CD4-positive, alpha-beta memory T cell (primary cell): Measurements from ENCODE around the gene FIBCD1. TPM values are rescaled to one million over a fixed set of nuclear protein-coding genes. Genes with fewer than 3 reads are reported as not detected.

ENCODE experiments used
- CTCF ChIA-PET: fragments of 350-600 bp; sonication (Branson Sonifier 250); formaldehyde crosslinking; loops from one replicate; lab custom pipeline; 2021; ENCODE audit warnings: inconsistent platforms; ENCODE audit not compliant: partially characterized antibody; lab: Charles Lee
- POLR2A ChIA-PET: fragments of 350-600 bp; sonication (Branson Sonifier 250); formaldehyde crosslinking; loops from one replicate; lab custom pipeline; 2021; ENCODE audit not compliant: partially characterized antibody; lab: Charles Lee
- DNase-seq, 5 donors: peaks; one replicate each; pipeline versions ENCODE4 v3.0.0 to v3.0.0-alpha.2; 2020 to 2022; ENCODE audit warnings: mixed read lengths in 1 of 5
- H3K27ac ChIP-seq: one replicate; pipeline ENCODE4 v1.7.0; 2013; ENCODE audit warnings: low read depth, low read length
- H3K27me3 ChIP-seq: 2 replicates; pipeline ENCODE4 v1.7.0; 2013; ENCODE audit warnings: mild to moderate bottlenecking, low read length, moderate library complexity; ENCODE audit not compliant: insufficient read depth
- H3K36me3 ChIP-seq: 2 replicates; pipeline ENCODE4 v1.7.0; 2013; ENCODE audit warnings: mild to moderate bottlenecking, low read length, moderate library complexity; ENCODE audit not compliant: insufficient read depth
- H3K4me1 ChIP-seq: 2 replicates; pipeline ENCODE4 v1.7.0; 2013; ENCODE audit warnings: mild to moderate bottlenecking, low read length, moderate library complexity; ENCODE audit not compliant: insufficient read depth
- H3K4me3 ChIP-seq, 2 donors: one replicate each; pipeline ENCODE4 v1.7.0; 2013; ENCODE audit warnings: low read length in 2 of 2, mild to moderate bottlenecking in 1 of 2
- H3K9me3 ChIP-seq, 2 donors: one replicate each; pipeline ENCODE4 v1.7.0; 2013; ENCODE audit warnings: low read length in 2 of 2, control low read depth in 1 of 2; ENCODE audit not compliant: control insufficient read depth in 1 of 2
- H3K27ac Mint-ChIP-seq, 7 donors: one replicate each; pipeline ENCODE4 v1.8.0; 2020 to 2021; ENCODE audit warnings: mixed read lengths in 7 of 7, mild to moderate bottlenecking in 6 of 7, inconsistent platforms in 3 of 7, moderate library complexity in 3 of 7
- H3K27me3 Mint-ChIP-seq, 2 donors: one replicate each; pipeline ENCODE4 v1.8.0; 2020 to 2021; ENCODE audit warnings: mixed read lengths in 2 of 2
- H3K36me3 Mint-ChIP-seq, 2 donors: one replicate each; pipeline ENCODE4 v1.8.0; 2020 to 2021; ENCODE audit warnings: mixed read lengths in 2 of 2, inconsistent platforms in 1 of 2, mild to moderate bottlenecking in 1 of 2
- H3K4me1 Mint-ChIP-seq, 4 donors: one replicate each; pipeline ENCODE4 v1.8.0; 2020 to 2021; ENCODE audit warnings: mixed read lengths in 4 of 4, mild to moderate bottlenecking in 1 of 4
- H3K4me3 Mint-ChIP-seq, 8 donors: one replicate each; pipeline ENCODE4 v1.8.0; 2020 to 2021; ENCODE audit warnings: mixed read lengths in 8 of 8, mild to moderate bottlenecking in 7 of 8, moderate library complexity in 6 of 8, inconsistent platforms in 3 of 8
- H3K9me3 Mint-ChIP-seq, 8 donors: one replicate each; pipeline ENCODE4 v1.8.0; 2020 to 2021; ENCODE audit warnings: mixed read lengths in 8 of 8, mild to moderate bottlenecking in 5 of 8, inconsistent platforms in 3 of 8, moderate library complexity in 1 of 8
- intact Hi-C: fragments of 100-400 bp; cut with micrococcal nuclease; formaldehyde crosslinking; loops from one replicate; pipeline ENCODE4 v1.15.1; 2023
- polyA plus RNA-seq, 2 donors: library from polyadenylated mRNA; unstranded; fragments of 300-500 nt; fragmentation: Illumina TruSeq; gene quantifications; one replicate each; pipeline ENCODE4 v1.2.3, GENCODE V29; 2021
- total RNA-seq, 2 experiments: library from RNA; stranded (reverse); gene quantifications; one replicate each; pipeline ENCODE4 v1.2.3, GENCODE V29; 2021

Gene FIBCD1
- total and polyA plus RNA-seq, 4 experiments from 2014 or later = not detected

DNA sequence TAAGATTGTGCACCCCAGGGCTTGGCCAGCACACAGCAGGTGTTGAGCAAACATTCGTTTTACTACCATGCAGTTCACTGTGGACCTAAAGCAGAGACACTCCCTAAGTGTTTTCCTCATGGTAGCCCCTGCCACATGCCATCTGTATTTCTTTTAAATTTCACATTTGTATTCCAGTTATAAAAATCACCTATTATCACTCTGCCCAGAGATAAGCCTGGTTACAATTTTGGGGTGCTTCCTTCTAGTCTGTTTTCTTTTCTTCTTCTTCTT is 10.9 kb upstream of the FIBCD1 start:
- POLR2A ChIA-PET = no interaction called here
- no peak overlapping the region for H3K27ac Mint-ChIP-seq

DNA sequence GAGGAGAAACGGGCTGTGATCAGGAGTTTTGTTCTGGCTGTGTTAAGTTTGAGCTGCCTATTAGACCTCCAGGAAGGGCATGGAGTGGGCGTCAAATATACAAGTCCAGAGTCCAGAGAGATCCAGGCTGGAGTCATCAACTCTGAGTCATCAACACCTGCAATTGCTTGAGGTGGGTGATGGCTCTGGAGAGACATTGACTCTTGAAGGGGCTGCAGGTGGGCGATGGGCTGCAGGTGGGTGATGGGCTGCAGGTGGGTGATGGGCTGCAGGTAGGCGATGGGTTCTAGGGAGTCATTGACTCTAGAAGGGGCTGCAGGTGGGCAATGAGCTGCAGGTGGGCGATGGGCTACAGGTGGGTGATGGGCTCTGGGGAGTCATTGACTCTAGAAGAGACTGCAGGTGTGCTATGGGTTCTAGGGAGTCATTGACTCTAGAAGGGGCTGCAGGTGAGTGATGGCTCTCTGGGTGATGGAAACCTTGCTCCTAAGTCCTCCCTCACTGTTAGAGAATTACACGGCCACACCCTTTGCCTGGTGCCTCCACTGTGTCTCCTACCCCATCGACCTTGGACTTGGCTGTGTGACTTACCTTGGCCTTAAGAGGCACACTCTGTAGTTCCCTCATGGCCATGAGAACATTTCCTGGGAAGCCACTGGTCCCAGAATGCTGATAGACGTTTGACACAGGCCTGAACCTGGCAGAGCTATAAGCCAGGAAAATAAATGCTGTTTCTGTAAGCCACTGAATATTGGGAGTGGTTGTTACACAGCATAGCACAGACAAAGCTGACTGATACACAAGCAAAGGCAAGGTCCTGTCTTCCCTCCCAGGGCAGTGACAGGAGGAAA is 10.4 kb upstream of the FIBCD1 start:
- Mint-ChIP-seq H3K4me1 (no peaks in the 10 kb centered on the region), H3K4me3 (no peak overlapping the region), H3K36me3 (no peaks in the 10 kb centered on the region), H3K27me3 (peaks cover 19 to 37% of the 10 kb centered on the region in 2 donors), H3K9me3 (peaks cover 0 to 15% (median 3%) of the 10 kb centered on the region in 8 donors), H3K27ac (no peak overlapping the region)
- POLR2A ChIA-PET = no interaction called here
- H3K4me3 ChIP-seq = no peak overlapping the region
- H3K27ac ChIP-seq = no peak overlapping the region
- CTCF ChIA-PET = no interaction called here
- no peaks in the 10 kb centered on the region for H3K9me3 ChIP-seq
- no peaks in the 10 kb centered on the region for H3K27me3 ChIP-seq
- intact Hi-C loops = no loop called here
- H3K36me3 ChIP-seq = no peaks in the 10 kb centered on the region
- no peaks in the 10 kb centered on the region for H3K4me1 ChIP-seq
- DNase-seq = no peak

More for the DNA sequence above, 10.9 kb upstream of the FIBCD1 start:
- DNase-seq = no peak
- Histone ChIP-seq H3K27me3 (no peaks in the 10 kb centered on the region), H3K4me1 (no peaks in the 10 kb centered on the region), H3K27ac (no peak overlapping the region), H3K36me3 (no peaks in the 10 kb centered on the region), H3K9me3 (no peaks in the 10 kb centered on the region), H3K4me3 (no peak overlapping the region)
- Mint-ChIP-seq H3K27me3 (peaks cover 18 to 36% of the 10 kb centered on the region in 2 donors), H3K4me3 (no peak overlapping the region), H3K9me3 (peaks cover 0 to 15% (median 3%) of the 10 kb centered on the region in 8 donors), H3K36me3 (no peaks in the 10 kb centered on the region), H3K4me1 (no peaks in the 10 kb centered on the region)
- intact Hi-C loops = no loop called here
- CTCF ChIA-PET = no interaction called here

DNA sequence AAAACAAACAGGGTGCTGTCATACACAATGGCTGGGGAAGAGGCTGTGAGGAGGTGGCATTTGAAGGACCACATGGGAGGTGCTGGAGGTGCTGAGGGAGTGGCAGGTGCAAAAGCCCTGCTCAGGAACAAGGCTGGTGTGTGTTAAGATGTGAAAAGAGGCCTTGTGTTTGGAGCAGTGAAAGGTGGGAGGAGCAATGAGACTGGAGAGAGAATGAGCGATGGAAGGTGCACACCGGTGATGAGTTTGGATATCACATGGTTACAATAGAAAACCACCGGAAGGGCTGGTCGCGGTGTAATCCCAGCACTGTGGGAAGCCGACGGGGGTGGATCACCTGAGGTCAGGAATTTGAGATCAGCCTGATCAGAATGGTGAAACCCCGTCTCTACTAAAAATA is 9.2 kb upstream of the FIBCD1 start:
- Histone ChIP-seq H3K9me3 (no peaks in the 10 kb centered on the region), H3K27ac (no peak overlapping the region), H3K4me3 (no peak overlapping the region), H3K27me3 (peaks cover 2% of the 10 kb centered on the region), H3K36me3 (no peaks in the 10 kb centered on the region), H3K4me1 (no peaks in the 10 kb centered on the region)
- peaks cover 19 to 41% of the 10 kb centered on the region in 2 donors for H3K27me3 Mint-ChIP-seq
- H3K4me3 Mint-ChIP-seq = no peak overlapping the region
- peaks cover 0 to 15% (median 3%) of the 10 kb centered on the region in 8 donors for H3K9me3 Mint-ChIP-seq
- no peak for DNase-seq
- ChIA-PET CTCF (no interaction called here), POLR2A (no interaction called here)
- intact Hi-C loops = no loop called here
- no peak overlapping the region for H3K27ac Mint-ChIP-seq
- no peaks in the 10 kb centered on the region for H3K4me1 Mint-ChIP-seq
- no peaks in the 10 kb centered on the region for H3K36me3 Mint-ChIP-seq

DNA sequence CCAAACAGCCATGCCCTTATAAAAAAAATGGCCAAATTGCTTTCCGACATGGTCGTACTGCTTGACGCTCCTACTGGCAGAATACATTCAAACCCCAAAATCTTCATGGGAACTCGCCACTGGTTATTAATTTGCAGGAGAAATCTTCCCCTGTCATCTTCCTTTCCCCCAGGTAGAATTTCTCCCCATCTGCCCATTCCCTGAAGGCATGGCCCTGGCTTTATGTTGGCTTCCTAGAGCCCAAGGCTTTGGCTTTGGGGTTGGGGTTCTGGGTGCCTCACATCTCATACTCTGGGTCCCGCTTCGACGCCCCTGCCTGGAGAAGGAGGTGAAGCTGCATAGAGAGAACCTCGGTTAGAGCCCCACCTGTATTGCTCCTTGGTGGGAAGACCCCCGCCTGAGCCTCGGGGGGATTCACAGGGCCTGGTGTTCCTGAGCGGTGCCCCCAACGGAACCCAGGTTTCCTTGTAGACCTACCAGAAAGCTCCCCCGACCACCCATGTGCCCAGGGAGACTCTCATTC is 8.6 kb upstream of the FIBCD1 start:
- Histone ChIP-seq H3K36me3 (no peaks in the 10 kb centered on the region), H3K27ac (no peak overlapping the region), H3K27me3 (peaks cover 6% of the 10 kb centered on the region), H3K9me3 (no peaks in the 10 kb centered on the region), H3K4me1 (no peaks in the 10 kb centered on the region), H3K4me3 (no peak overlapping the region)
- DNase-seq = no peak
- H3K27ac Mint-ChIP-seq = no peak overlapping the region
- intact Hi-C loops = no loop called here
- no peaks in the 10 kb centered on the region for H3K36me3 Mint-ChIP-seq
- peaks cover 0 to 15% (median 3%) of the 10 kb centered on the region in 8 donors for H3K9me3 Mint-ChIP-seq
- H3K27me3 Mint-ChIP-seq = peaks cover 19 to 42% of the 10 kb centered on the region in 2 donors
- POLR2A ChIA-PET = no interaction called here
- no peak overlapping the region for H3K4me3 Mint-ChIP-seq
- no peaks in the 10 kb centered on the region for H3K4me1 Mint-ChIP-seq
- CTCF ChIA-PET = no interaction called here

DNA sequence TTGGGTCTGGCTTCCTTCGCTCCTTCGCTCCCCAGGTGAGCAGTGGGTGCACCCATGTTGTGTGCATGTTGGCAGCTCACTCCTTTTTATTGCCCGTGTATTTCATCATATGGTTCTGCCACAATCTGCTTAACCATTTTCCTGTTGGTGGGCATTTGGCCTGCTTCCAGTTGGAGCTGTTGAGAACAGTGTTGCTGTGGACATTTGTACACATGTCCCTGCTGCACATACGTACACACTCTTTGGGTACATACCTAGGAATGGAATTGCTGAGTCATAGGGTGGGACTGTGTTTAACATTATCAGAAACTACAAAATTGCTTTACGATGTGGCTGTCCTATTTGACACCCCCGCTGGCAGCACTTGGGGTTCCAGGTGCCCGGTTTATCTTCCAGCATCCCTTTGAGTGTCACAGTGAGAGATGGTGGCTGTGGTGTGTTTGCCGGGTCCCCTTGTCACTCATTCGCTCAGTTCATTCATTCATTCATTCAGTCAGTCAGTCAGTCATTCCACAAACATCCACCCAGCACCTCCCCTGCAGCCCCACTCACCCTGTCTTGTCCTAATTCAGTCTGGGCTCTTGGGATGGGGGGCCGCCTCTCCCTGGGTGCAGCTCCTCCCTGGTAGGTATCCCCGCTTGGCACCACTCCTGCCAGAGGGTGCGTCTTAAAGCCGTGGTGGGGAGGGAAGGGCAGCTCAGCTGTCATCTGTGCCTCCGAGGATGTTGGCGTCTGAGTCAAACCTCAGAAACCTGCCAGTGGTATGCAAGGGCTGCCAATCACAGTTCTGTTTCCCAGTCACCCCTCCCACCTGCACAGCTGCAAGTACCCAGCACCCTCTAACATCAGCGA is 7.9 kb upstream of the FIBCD1 start:
- peaks cover 20 to 38% of the 10 kb centered on the region in 2 donors for H3K27me3 Mint-ChIP-seq
- Histone ChIP-seq H3K27ac (no peak overlapping the region), H3K9me3 (no peaks in the 10 kb centered on the region), H3K4me3 (no peak overlapping the region), H3K27me3 (peaks cover 6% of the 10 kb centered on the region), H3K36me3 (no peaks in the 10 kb centered on the region), H3K4me1 (no peaks in the 10 kb centered on the region)
- peaks cover 0 to 15% (median 2%) of the 10 kb centered on the region in 8 donors for H3K9me3 Mint-ChIP-seq
- no peak overlapping the region for H3K27ac Mint-ChIP-seq
- no peaks in the 10 kb centered on the region for H3K4me1 Mint-ChIP-seq
- CTCF ChIA-PET = no interaction called here
- no peak for DNase-seq
- intact Hi-C loops = no loop called here
- no peaks in the 10 kb centered on the region for H3K36me3 Mint-ChIP-seq
- no peak overlapping the region for H3K4me3 Mint-ChIP-seq
- POLR2A ChIA-PET = no interaction called here

DNA sequence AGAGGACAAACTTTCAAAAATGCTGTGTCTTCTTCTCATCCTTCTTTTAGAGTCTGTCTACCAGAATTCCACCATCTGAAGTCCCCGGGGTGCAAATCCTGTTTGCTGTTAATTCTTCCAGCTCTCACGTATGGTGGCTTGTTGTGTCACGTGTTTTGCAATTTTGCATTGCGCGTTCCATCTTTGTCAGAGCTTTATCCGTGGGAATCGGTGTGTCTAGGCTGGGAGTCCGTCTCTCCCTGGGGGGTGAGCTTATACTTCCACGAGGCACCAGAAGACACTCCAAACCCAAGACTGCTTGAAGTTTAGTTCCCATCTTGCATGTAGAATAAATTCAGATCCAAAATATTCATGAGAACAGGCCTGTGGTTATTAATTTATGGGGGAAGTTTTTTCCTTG is 6.1 kb upstream of the FIBCD1 start:
- Mint-ChIP-seq H3K4me1 (peaks cover 0 to 9% (median 6%) of the 10 kb centered on the region in 4 donors), H3K4me3 (no peak overlapping the region), H3K27me3 (peaks cover 29 to 46% of the 10 kb centered on the region in 2 donors), H3K27ac (no peak overlapping the region), H3K36me3 (no peaks in the 10 kb centered on the region), H3K9me3 (peaks cover 0 to 11% (median 1%) of the 10 kb centered on the region in 8 donors)
- H3K4me3 ChIP-seq = no peak overlapping the region
- H3K9me3 ChIP-seq = no peaks in the 10 kb centered on the region
- POLR2A ChIA-PET = no interaction called here
- CTCF ChIA-PET = interaction anchor here (1.1 kb wide), 1 partner anchor 244 kb away, joined by 3 read pairs; no protein-coding TSS in a partner anchor
- peaks cover 11% of the 10 kb centered on the region for H3K4me1 ChIP-seq
- H3K27me3 ChIP-seq = peaks cover 18% of the 10 kb centered on the region
- no peak overlapping the region for H3K27ac ChIP-seq
- DNase-seq = no peak
- intact Hi-C loops = no loop called here
- no peaks in the 10 kb centered on the region for H3K36me3 ChIP-seq

DNA sequence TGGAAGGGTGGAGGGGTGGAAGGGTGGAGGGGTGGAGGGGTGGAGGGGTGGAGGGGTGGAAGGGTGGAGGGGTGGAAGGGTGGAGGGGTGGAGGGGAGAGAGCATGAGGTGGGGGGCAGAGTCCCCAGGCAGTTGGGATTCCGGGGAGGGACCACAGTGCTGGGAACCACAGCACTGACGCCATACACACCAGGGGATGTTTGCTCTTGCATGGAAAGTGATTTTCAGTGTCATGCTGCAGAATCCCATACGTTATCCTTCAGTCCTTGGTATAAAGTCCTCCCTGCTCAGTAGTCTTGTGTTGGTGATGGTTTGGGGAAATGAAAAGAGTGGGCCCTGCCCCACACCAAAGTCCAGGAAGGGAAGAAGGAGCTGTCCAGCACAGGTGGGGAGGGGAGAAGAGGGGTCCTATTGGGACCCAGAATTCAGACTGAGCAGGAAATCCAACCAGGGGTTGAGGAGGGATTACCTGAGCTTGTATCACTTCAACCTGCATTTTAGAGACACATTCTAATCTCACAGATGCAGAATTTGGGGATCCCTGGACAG is 5.5 kb upstream of the FIBCD1 start:
- Mint-ChIP-seq H3K9me3 (peaks cover 0 to 5% (median 0%) of the 10 kb centered on the region in 8 donors), H3K27me3 (peaks cover 28 to 44% of the 10 kb centered on the region in 2 donors), H3K27ac (peak overlapping the region in 1 of 7 donors; percentile 52), H3K4me3 (peak overlapping the region in 1 of 8 donors; percentile 28), H3K4me1 (peaks cover 0 to 9% (median 6%) of the 10 kb centered on the region in 4 donors), H3K36me3 (no peaks in the 10 kb centered on the region)
- no peak overlapping the region for H3K27ac ChIP-seq
- H3K27me3 ChIP-seq = peaks cover 18% of the 10 kb centered on the region
- POLR2A ChIA-PET = no interaction called here
- H3K4me3 ChIP-seq = no peak overlapping the region
- H3K4me1 ChIP-seq = peaks cover 12% of the 10 kb centered on the region
- H3K9me3 ChIP-seq = no peaks in the 10 kb centered on the region
- CTCF ChIA-PET = interaction anchor here (0.7 to 1.3 kb wide), 3 partner anchors 239 to 819 kb away, joined by 3 read pairs; no protein-coding TSS in a partner anchor
- no peaks in the 10 kb centered on the region for H3K36me3 ChIP-seq
- intact Hi-C loops = loop anchor here (5.0 kb wide), 1 partner anchor 482 kb away; no protein-coding TSS in a partner anchor
- no peak for DNase-seq
